ENCODE measurements around the gene ACSL6. TPM values are rescaled to one million over a fixed set of nuclear protein-coding genes. Genes with fewer than 3 reads are reported as not detected.

ACSL6 gene
- polyA plus RNA-seq, 2 of the 4 experiments (the other 2 are of a cell fraction), result 0.06 to 0.09 TPM

DNA sequence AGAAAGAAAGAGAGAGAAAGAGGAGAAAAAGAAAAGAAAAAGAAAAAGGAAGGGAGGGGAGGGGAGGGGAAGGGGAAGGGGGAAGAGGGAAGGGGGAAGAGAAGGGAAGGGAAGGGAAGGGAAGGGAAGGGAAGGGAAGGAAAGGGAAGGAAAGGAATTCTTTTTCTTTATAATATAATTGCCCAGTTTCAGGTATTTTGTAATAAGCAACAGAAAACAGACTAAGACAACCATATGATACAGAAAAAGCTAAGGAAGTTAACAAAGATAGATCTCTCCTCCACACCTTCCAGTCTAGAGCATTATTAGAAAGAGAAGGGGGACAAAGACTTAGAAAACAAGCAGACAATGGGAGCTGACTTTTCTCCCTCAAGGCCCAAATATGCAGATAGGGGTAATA lies 97.0 kb downstream of the ACSL6 start:
- peaks cover 3% of the 10 kb centered on the region; the same call in 1 of the 3 replicates for H3K9me3 ChIP-seq
- H3K4me1 ChIP-seq, result no peaks in the 10 kb centered on the region
- TF ChIP-seq REST (IDR thresholded peaks at IDR 0.05) (no peak), HOXB5 (CRISPR knock-in tag; IDR thresholded peaks at IDR 0.05) (no peak), BHLHE40 (IDR thresholded peaks at IDR 0.05; ENCODE audit: low read depth, low read length) (no peak), ZSCAN20 (CRISPR knock-in tag; IDR thresholded peaks at IDR 0.05) (no peak), GATA3 (IDR thresholded peaks at IDR 0.05; ENCODE audit: borderline replicate concordance) (no peak), NFE2L2 (conservative IDR thresholded peaks at IDR 0.05; ENCODE audit: low read length) (no peak), SMC3 (IDR thresholded peaks at IDR 0.05) (no peak), KDM1A (IDR thresholded peaks at IDR 0.05; ENCODE audit: low read depth) (no peak), HES2 (IDR thresholded peaks at IDR 0.05) (no peak), POLR2A (IDR thresholded peaks at IDR 0.05; ENCODE audit: low read length) (no peak), CBX8 (IDR thresholded peaks at IDR 0.05) (no peak), HOXA7 (CRISPR knock-in tag; IDR thresholded peaks at IDR 0.05) (no peak), RAD21 (conservative IDR thresholded peaks at IDR 0.05 in 1 of 2, IDR thresholded peaks at IDR 0.05 in 1 of 2) (no peak), CEBPB (IDR thresholded peaks at IDR 0.05) (no peak), FOSL2 (IDR thresholded peaks at IDR 0.05) (no peak), FOSL2 (CRISPR knock-in tag; IDR thresholded peaks at IDR 0.05) (no peak), E2F6 (IDR thresholded peaks at IDR 0.05; ENCODE audit: borderline replicate concordance, low read depth) (no peak), TFCP2L1 (CRISPR knock-in tag; IDR thresholded peaks at IDR 0.05) (no peak)
- TF ChIP-seq, protein P1, sequence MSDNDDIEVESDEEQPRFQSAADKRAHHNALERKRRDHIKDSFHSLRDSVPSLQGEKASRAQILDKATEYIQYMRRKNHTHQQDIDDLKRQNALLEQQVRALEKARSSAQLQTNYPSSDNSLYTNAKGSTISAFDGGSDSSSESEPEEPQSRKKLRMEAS (IDR thresholded peaks at IDR 0.05), result no peak
- TF ChIP-seq, protein P2, sequence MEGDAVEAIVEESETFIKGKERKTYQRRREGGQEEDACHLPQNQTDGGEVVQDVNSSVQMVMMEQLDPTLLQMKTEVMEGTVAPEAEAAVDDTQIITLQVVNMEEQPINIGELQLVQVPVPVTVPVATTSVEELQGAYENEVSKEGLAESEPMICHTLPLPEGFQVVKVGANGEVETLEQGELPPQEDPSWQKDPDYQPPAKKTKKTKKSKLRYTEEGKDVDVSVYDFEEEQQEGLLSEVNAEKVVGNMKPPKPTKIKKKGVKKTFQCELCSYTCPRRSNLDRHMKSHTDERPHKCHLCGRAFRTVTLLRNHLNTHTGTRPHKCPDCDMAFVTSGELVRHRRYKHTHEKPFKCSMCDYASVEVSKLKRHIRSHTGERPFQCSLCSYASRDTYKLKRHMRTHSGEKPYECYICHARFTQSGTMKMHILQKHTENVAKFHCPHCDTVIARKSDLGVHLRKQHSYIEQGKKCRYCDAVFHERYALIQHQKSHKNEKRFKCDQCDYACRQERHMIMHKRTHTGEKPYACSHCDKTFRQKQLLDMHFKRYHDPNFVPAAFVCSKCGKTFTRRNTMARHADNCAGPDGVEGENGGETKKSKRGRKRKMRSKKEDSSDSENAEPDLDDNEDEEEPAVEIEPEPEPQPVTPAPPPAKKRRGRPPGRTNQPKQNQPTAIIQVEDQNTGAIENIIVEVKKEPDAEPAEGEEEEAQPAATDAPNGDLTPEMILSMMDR (IDR thresholded peaks at IDR 0.05), result no peak
- TF ChIP-seq, protein P3, sequence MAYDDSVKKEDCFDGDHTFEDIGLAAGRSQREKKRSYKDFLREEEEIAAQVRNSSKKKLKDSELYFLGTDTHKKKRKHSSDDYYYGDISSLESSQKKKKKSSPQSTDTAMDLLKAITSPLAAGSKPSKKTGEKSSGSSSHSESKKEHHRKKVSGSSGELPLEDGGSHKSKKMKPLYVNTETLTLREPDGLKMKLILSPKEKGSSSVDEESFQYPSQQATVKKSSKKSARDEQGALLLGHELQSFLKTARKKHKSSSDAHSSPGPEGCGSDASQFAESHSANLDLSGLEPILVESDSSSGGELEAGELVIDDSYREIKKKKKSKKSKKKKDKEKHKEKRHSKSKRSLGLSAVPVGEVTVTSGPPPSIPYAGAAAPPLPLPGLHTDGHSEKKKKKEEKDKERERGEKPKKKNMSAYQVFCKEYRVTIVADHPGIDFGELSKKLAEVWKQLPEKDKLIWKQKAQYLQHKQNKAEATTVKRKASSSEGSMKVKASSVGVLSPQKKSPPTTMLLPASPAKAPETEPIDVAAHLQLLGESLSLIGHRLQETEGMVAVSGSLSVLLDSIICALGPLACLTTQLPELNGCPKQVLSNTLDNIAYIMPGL (CRISPR knock-in tag; IDR thresholded peaks at IDR 0.05; ENCODE audit: borderline replicate concordance), result no peak
- H3K4me3 ChIP-seq, result no peak overlapping the region
- ChIA-PET POLR2A (no interaction called here), CTCF (interaction anchor here (0.7 kb wide), 1 partner anchor 1377 kb away, joined by 3 read pairs; no protein-coding TSS in a partner anchor)
- DNase-seq (ENCODE audit: low read depth in 1 of 2, low spot score in 1 of 2) (no peak), FAIRE-seq (no peak), ATAC-seq (no peak)
- no peak overlapping the region for H3K4me2 ChIP-seq
- H3K27ac ChIP-seq, result no peak overlapping the region
